Activated CD8-positive, alpha-beta T cell treated with anti-CD3 and anti-CD28 coated beads, Interleukin-2, amount 10 ng/mL, durations not matched to agents 7 days and 5 days (primary cell): ENCODE results near the gene BTAF1. TPM values are rescaled to one million over a fixed set of nuclear protein-coding genes. Genes with fewer than 3 reads are reported as not detected.

ENCODE experiments used
- ATAC-seq: fragments of 150-1000 bp; cut with Tn5 transposase; one replicate; pipeline ENCODE4 v1.10.0; 2021; ENCODE audit warnings: moderate library complexity
- CTCF ChIA-PET: fragments of 350-600 bp; sonication (Branson Sonifier 250); formaldehyde crosslinking; loops from one replicate; lab custom pipeline; 2021; ENCODE audit warnings: antibody characterized with exemption; lab: Charles Lee
- POLR2A ChIA-PET: fragments of 350-600 bp; sonication (Branson Sonifier 250); formaldehyde crosslinking; loops from one replicate; lab custom pipeline; 2021; ENCODE audit warnings: antibody characterized with exemption; lab: Charles Lee
- DNase-seq: peaks from one replicate; pipeline ENCODE4 v3.0.0-alpha.2; 2020
- H3K27ac Mint-ChIP-seq: one replicate; pipeline ENCODE4 v1.8.0; 2021; ENCODE audit warnings: mild to moderate bottlenecking, mixed read lengths
- H3K27me3 Mint-ChIP-seq: one replicate; pipeline ENCODE4 v1.8.0; 2021; ENCODE audit warnings: low read depth, mixed read lengths
- H3K36me3 Mint-ChIP-seq: one replicate; pipeline ENCODE4 v1.8.0; 2021; ENCODE audit warnings: low read depth, mixed read lengths
- H3K4me1 Mint-ChIP-seq: one replicate; pipeline ENCODE4 v1.8.0; 2021; ENCODE audit warnings: low read depth, mixed read lengths
- H3K4me3 Mint-ChIP-seq: one replicate; pipeline ENCODE4 v1.8.0; 2021; ENCODE audit warnings: mild to moderate bottlenecking, mixed read lengths
- H3K9me3 Mint-ChIP-seq: one replicate; pipeline ENCODE4 v1.8.0; 2022; ENCODE audit warnings: mixed read lengths; ENCODE audit not compliant: insufficient read depth
- total RNA-seq, 2 experiments: library from RNA; stranded (reverse); gene quantifications; one replicate each; pipeline ENCODE4 v1.2.3, GENCODE V29; 2021

The BTAF1 gene
- total RNA-seq, 2 experiments from 2014 or later = 40.9 to 41.0 TPM

DNA sequence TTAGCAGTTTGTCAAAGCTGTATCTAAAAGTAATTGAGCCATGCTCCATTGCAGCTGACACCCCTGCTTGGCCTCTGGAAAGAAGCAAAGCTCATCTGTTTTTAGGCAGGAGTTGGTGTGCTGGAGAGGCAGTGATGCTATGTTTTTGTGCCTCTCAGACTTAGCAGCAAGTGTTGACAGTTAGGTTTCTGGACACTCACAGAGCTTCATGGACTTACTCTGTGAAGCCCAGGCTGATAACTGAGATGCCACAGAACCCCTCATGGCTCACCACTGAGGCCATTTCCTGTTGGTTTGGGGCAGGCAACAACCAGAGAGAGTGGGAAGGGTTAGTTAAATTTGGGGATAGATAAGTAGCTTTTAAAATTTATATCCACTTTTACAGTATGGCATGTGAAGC lies 59.8 kb downstream of the BTAF1 start:
- Mint-ChIP-seq H3K27ac (peak overlapping the region; percentile 53), H3K4me1 (peaks cover 30% of the 10 kb centered on the region), H3K27me3 (no peaks in the 10 kb centered on the region), H3K9me3 (no peaks in the 10 kb centered on the region), H3K4me3 (no peak overlapping the region), H3K36me3 (peaks cover 74% of the 10 kb centered on the region)
- DNase-seq (peak; percentile 30), ATAC-seq (no peak)
- POLR2A ChIA-PET = no interaction called here
- CTCF ChIA-PET = no interaction called here

DNA sequence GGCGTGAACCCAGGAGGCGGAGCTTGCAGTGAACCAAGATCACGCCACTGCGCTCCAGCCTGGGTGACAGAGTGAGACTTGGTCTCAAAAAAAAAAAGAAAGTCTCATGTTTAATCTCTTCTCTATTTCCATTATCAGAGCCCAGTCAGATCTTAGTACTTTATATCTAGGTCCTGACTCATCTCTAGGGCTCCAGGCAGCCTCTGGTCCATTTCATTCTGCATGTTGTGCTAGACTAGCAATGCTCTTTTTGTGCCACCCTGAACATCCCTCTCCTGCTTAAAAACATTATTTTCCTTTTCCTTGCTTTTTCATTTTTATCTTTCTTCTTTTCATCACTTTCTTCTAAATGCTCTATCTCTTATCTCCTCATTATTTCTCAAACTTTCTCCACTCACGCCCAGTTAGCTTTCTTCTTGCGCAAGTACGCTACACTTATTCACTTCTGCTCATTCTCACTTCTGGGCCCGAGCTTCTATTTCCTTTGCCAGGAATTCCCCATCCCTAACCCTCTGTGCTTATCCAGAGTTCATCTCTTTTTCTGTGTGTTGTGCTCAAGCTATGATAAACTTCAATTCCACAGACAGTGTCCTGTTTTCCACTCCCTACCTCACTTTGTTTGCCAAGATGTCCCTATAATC lies 63.9 kb downstream of the BTAF1 start:
- Mint-ChIP-seq H3K4me1 (peaks cover 26% of the 10 kb centered on the region), H3K9me3 (no peaks in the 10 kb centered on the region), H3K27me3 (no peaks in the 10 kb centered on the region), H3K4me3 (no peak overlapping the region), H3K27ac (peak overlapping the region; percentile 56), H3K36me3 (peaks cover 69% of the 10 kb centered on the region)
- no peak for DNase-seq
- CTCF ChIA-PET = no interaction called here
- ATAC-seq = no peak
- POLR2A ChIA-PET = no interaction called here

DNA sequence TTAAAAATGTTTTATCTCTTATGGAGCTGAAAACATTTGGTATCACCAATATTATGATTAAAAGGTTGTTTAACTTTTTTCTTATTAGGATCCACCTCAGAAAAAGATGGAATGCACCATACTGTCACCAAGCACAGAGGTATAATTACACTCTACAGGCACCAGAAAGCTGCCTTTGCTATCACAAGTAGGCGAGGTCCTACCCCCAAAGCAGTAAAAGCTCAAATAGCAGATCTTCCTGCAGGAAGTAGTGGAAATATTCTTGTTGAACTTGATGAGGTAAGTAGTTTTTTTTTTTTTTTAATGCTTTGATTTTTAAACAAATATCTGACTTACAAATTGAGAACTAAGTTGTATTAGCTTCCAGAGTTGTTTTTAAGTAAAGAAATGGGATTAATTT lies 68.5 kb downstream of the BTAF1 start:
- CTCF ChIA-PET = no interaction called here
- H3K27me3 Mint-ChIP-seq = no peaks in the 10 kb centered on the region
- H3K4me3 Mint-ChIP-seq = no peak overlapping the region
- DNase-seq (no peak), ATAC-seq (no peak)
- H3K9me3 Mint-ChIP-seq = no peaks in the 10 kb centered on the region
- H3K4me1 Mint-ChIP-seq = no peaks in the 10 kb centered on the region
- H3K36me3 Mint-ChIP-seq = peaks cover 47% of the 10 kb centered on the region
- POLR2A ChIA-PET = interaction anchor here (1.2 kb wide), 1 partner anchor 68 kb away, joined by 3 read pairs; the partner anchor contains the start of gene BTAF1
- no peak overlapping the region for H3K27ac Mint-ChIP-seq

DNA sequence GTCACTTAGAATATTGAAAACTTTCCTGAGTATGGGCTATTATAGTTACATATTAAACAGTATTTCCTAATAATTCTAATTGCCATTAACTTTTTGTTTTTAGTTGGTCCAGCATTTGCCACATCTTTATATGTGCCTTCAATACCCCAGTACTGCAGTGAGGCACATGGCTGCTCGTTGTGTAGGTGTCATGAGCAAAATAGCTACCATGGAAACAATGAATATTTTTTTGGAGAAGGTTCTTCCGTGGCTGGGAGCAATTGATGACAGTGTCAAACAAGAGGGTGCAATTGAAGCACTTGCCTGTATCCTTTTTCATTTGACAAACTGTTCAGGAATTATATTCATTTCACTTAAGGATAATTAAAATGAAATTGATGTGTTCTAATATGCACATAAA lies 72.7 kb downstream of the BTAF1 start:
- H3K9me3 Mint-ChIP-seq = no peaks in the 10 kb centered on the region
- no peaks in the 10 kb centered on the region for H3K27me3 Mint-ChIP-seq
- no peak overlapping the region for H3K27ac Mint-ChIP-seq
- H3K4me1 Mint-ChIP-seq = no peaks in the 10 kb centered on the region
- H3K4me3 Mint-ChIP-seq = no peak overlapping the region
- CTCF ChIA-PET = no interaction called here
- ATAC-seq (no peak), DNase-seq (no peak)
- H3K36me3 Mint-ChIP-seq = peaks cover 61% of the 10 kb centered on the region
- POLR2A ChIA-PET = no interaction called here

DNA sequence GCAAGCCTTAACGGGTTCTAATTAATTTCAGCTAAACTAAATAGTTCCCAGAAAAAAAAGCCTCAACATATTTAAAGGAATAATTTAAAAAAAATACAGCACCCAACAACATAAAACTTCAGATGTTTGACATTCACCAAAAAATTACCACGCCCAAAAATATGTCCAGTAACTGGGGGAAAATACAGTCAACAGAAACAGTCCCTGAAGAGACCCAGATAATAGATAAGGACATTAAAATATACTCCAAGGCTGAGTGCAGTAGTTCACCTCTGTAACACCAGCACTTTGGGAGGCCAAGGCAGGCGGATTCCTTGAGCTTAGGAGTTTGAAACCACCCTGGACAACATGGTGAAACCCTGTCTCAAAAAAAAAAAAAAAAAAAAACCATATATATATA lies 78.0 kb downstream of the BTAF1 start:
- DNase-seq = no peak
- no peak overlapping the region for H3K27ac Mint-ChIP-seq
- H3K36me3 Mint-ChIP-seq = peaks cover 79% of the 10 kb centered on the region
- no peak overlapping the region for H3K4me3 Mint-ChIP-seq
- H3K9me3 Mint-ChIP-seq = peaks cover 3% of the 10 kb centered on the region
- H3K4me1 Mint-ChIP-seq = no peaks in the 10 kb centered on the region
- ChIA-PET CTCF (no interaction called here), POLR2A (no interaction called here)
- H3K27me3 Mint-ChIP-seq = no peaks in the 10 kb centered on the region
- ATAC-seq = no peak

DNA sequence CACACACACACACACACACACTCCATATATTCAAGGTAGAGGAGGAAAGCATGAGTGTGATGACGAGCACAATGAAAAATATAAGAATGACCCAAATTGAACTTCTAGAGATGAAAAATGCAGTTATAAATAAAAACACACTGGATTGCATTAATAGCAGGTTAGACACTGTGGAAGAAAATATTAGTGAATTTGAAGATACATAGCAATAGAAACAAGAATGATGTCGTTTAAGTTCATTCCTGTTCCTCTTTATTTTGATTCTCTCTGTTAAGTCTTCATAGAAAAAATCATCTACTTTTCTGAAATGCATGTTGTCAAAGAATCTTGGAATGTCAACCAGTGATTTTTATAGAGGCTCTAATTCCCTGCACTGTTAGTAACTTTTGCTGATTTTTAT lies 78.4 kb downstream of the BTAF1 start:
- no peaks in the 10 kb centered on the region for H3K4me1 Mint-ChIP-seq
- POLR2A ChIA-PET = no interaction called here

DNA sequence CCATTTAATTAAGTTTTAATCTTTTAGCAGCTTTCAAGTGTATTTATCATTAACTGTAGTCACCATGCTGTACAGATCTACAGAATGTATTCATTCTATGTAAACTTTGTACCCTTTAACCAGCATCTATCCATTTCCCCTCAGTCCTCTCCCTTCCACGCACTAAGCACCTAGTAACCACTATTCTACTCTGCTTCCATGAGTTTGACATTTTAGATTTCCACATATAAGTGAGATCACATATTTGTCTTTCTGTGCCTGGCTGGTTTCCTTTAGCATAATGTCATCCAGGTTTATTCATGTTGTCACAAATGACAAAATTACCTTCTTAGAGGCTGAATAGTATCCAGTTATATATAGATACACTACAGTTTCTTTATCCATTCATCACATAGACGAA lies 79.7 kb downstream of the BTAF1 start:
- no peaks in the 10 kb centered on the region for H3K27me3 Mint-ChIP-seq
- CTCF ChIA-PET = no interaction called here
- POLR2A ChIA-PET = no interaction called here

More for the DNA sequence above, 78.4 kb downstream of the BTAF1 start:
- DNase-seq = no peak
- Mint-ChIP-seq H3K27me3 (no peaks in the 10 kb centered on the region), H3K9me3 (peaks cover 3% of the 10 kb centered on the region), H3K36me3 (peaks cover 78% of the 10 kb centered on the region), H3K27ac (no peak overlapping the region), H3K4me3 (no peak overlapping the region)
- CTCF ChIA-PET = no interaction called here
- ATAC-seq = no peak

DNA sequence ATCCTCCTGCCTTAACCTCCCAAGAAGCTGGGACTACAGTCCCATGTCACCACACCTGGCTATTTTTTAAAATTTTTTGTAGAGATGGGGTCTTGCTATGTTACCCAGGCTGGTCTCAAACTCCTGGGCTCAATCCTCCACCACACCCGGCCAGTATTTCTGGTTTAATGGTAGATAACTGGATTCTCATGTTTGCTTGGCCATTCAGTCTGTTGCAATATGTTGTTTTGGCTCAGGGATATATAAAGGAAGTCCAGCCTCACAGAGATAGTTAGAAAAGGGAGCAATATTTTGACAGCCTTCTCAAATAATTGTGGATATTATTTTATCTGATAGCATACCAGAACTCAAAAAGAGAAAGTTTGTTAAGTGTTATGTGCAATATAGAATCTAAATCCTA lies 82.4 kb downstream of the BTAF1 start:
- peaks cover 3% of the 10 kb centered on the region for H3K9me3 Mint-ChIP-seq

More for the DNA sequence above, 79.7 kb downstream of the BTAF1 start:
- DNase-seq = no peak
- H3K4me3 Mint-ChIP-seq = no peak overlapping the region
- H3K4me1 Mint-ChIP-seq = peaks cover 2% of the 10 kb centered on the region
- H3K27ac Mint-ChIP-seq = no peak overlapping the region
- H3K36me3 Mint-ChIP-seq = peaks cover 69% of the 10 kb centered on the region
- peaks cover 3% of the 10 kb centered on the region for H3K9me3 Mint-ChIP-seq
- no peak for ATAC-seq

DNA sequence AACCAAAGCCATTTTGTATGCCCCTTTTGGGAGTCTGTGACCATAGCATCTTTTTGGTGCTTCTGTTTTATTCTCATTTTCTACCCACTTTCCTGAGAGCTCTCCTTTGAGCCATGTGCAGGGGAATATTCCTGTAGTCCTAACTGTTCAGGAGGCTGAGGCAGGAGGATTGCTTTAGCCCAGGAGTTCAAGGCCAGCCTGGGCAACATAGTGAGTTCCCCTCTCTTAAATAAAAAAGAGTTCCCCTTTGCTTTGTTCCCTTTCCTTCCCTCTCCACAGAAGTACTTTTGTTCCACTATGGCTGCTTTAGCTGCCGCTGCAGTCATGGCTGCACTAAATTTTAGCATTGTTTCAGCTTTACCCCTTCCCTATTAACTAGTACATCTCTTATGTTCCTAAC lies 85.9 kb downstream of the BTAF1 start:
- Mint-ChIP-seq H3K9me3 (no peaks in the 10 kb centered on the region), H3K27me3 (no peaks in the 10 kb centered on the region), H3K4me1 (peaks cover 15% of the 10 kb centered on the region), H3K4me3 (no peak overlapping the region), H3K27ac (peak overlapping the region; percentile 22), H3K36me3 (peaks cover 59% of the 10 kb centered on the region)
- CTCF ChIA-PET = no interaction called here
- POLR2A ChIA-PET = no interaction called here
- DNase-seq (no peak), ATAC-seq (no peak)

More for the DNA sequence above, 82.4 kb downstream of the BTAF1 start:
- no peak for ATAC-seq
- Mint-ChIP-seq H3K27me3 (no peaks in the 10 kb centered on the region), H3K4me3 (no peak overlapping the region), H3K27ac (no peak overlapping the region), H3K36me3 (peaks cover 68% of the 10 kb centered on the region), H3K4me1 (peaks cover 12% of the 10 kb centered on the region)
- DNase-seq = no peak
- POLR2A ChIA-PET = no interaction called here
- CTCF ChIA-PET = no interaction called here

DNA sequence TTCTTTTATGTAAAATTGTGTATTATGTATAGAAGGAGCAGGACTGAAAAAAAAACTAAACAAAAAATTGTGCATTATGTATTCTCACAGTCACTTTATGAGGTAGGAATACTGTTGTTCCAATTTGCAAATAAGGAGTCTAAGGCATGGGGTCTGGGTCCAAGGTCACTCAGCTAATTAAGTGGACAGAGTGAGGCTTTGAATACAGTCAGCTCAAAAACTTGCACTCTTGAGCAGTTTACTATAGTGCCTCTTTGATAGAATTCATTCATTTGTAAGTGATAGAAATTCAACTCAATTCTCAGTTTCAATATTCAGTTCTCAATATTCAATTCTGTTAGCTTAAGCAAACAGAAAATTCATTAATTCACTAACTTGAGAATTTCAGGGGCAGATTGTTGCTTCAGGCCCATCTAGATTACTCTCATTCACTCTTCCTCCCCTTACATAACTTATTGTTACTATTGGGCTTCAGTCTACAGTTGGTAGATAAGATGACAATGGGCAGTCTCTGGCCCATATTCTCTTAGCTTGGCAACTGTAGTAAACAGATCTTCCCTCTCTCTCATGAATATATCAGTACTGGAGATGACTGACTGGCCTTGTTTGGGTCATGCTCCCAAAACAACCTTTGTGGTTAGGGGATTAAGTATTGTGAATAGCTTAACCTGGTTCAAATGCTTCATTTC lies 86.6 kb downstream of the BTAF1 start:
- ATAC-seq (no peak), DNase-seq (no peak)
- no peak overlapping the region for H3K27ac Mint-ChIP-seq
- H3K27me3 Mint-ChIP-seq = no peaks in the 10 kb centered on the region
- H3K36me3 Mint-ChIP-seq = peaks cover 55% of the 10 kb centered on the region
- peaks cover 15% of the 10 kb centered on the region for H3K4me1 Mint-ChIP-seq
- CTCF ChIA-PET = interaction anchor here (0.6 kb wide), 1 partner anchor 640 kb away, joined by 3 read pairs; no protein-coding TSS in a partner anchor
- H3K9me3 Mint-ChIP-seq = no peaks in the 10 kb centered on the region
- H3K4me3 Mint-ChIP-seq = no peak overlapping the region
- POLR2A ChIA-PET = no interaction called here

DNA sequence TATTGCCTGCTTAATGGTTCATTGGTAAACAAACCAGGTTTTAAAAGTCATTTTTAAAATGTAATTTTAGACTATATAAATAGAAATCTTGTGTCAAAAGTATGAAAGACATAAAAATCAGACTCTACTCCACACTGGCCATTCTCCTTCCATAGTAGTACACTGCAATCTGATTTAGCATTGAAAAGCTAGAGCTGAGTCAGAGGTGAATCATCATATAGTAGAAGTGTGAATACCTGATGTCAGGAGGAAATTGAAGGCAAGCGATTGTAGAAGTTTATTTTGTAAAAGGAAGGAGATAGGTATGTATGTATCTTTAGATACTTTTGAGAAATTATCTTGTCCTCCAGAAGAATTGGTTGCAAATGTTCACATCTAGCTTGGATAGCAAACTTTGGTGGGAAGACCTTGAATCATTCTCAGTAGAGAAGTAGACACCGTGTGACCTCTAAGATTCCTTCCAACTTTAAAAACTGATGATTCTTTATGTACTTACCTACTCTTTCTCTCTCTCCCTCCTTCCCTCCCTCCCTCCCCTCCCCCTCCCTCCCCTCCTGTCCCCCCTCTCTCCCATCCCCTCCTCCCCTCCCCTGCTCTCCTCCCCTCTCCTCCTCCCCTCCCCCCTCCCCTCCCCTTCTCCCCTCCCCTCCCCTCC lies 88.1 kb downstream of the BTAF1 start:
- POLR2A ChIA-PET = no interaction called here
- Mint-ChIP-seq H3K36me3 (peaks cover 51% of the 10 kb centered on the region), H3K4me1 (peaks cover 15% of the 10 kb centered on the region), H3K27me3 (no peaks in the 10 kb centered on the region), H3K9me3 (no peaks in the 10 kb centered on the region), H3K27ac (no peak overlapping the region), H3K4me3 (no peak overlapping the region)
- CTCF ChIA-PET = no interaction called here
- DNase-seq (no peak), ATAC-seq (peak; percentile 49)

DNA sequence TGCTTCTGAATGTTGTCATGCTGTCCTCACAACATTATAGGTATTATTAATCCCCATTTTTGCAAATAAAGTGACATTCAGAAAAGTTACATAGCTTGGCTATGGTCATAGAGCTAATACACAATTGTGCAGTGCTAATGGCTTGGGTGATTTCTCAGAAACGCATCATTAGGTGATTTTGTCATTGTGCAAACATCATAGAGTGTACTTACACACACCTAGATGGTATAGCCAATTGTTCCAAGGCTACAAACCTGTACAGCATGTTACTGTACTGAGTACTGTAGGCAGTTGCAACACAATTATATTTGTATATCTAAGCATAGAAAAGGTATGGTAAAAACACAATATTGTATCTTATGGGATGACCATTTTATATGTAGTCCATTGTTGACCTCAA lies 91.0 kb downstream of the BTAF1 start:
- Mint-ChIP-seq H3K27me3 (no peaks in the 10 kb centered on the region), H3K27ac (no peak overlapping the region), H3K36me3 (peaks cover 57% of the 10 kb centered on the region), H3K9me3 (no peaks in the 10 kb centered on the region), H3K4me1 (peaks cover 2% of the 10 kb centered on the region), H3K4me3 (no peak overlapping the region)
- ATAC-seq = no peak
- DNase-seq = no peak
- ChIA-PET CTCF (no interaction called here), POLR2A (no interaction called here)
